Measurements from ENCODE around the gene ANKRD42. TPM values are rescaled to one million over a fixed set of nuclear protein-coding genes. Genes with fewer than 3 reads are reported as not detected.

The ANKRD42 gene
- total RNA-seq, 1 donor from 2014 or later = 9.8 TPM

- Mint-ChIP-seq H3K4me1 (ENCODE audit: unreplicated experiment) (peaks cover 4% of the 10 kb centered on the region), H3K27me3 (ENCODE audit: unreplicated experiment) (no peaks in the 10 kb centered on the region), H3K27ac (ENCODE audit: unreplicated experiment) (no peak overlapping the region), H3K4me3 (ENCODE audit: unreplicated experiment) (no peak overlapping the region), H3K9me3 (ENCODE audit: unreplicated experiment) (no peaks in the 10 kb centered on the region), H3K36me3 (ENCODE audit: unreplicated experiment) (peaks cover 2% of the 10 kb centered on the region)
- no peak for TF ChIP-seq CTCF (IDR thresholded peaks at IDR 0.05)
- DNase-seq (ENCODE audit: extremely low spot score, unreplicated experiment) = no peak
Observed at GRCh38 chr11:83153764-83154163, 39.7 kb upstream of the ANKRD42 start.

- Mint-ChIP-seq H3K4me3 (ENCODE audit: unreplicated experiment) (peak overlapping the region; percentile 99), H3K36me3 (ENCODE audit: unreplicated experiment) (peaks cover 16% of the 10 kb centered on the region), H3K4me1 (ENCODE audit: unreplicated experiment) (peaks cover 27% of the 10 kb centered on the region), H3K27ac (ENCODE audit: unreplicated experiment) (peak overlapping the region; percentile 90), H3K27me3 (ENCODE audit: unreplicated experiment) (no peaks in the 10 kb centered on the region), H3K9me3 (ENCODE audit: unreplicated experiment) (no peaks in the 10 kb centered on the region)
- TF ChIP-seq CTCF (IDR thresholded peaks at IDR 0.05) = no peak
- peak; percentile 99 for DNase-seq (ENCODE audit: extremely low spot score, unreplicated experiment)
Observed at GRCh38 chr11:83156144-83156995, 37.1 kb upstream of the ANKRD42 start.

GRCh38 chr11:83156996-83157593 lies 36.4 kb upstream of the ANKRD42 start, which contains the start of gene PCF11:
PCF11 (plus strand) TSS chr11:83157131; CDS start chr11:83157440, 309 bp downstream.
- peak within 1 kb of the TSS; percentile 100 for H3K27ac Mint-ChIP-seq (ENCODE audit: unreplicated experiment)
- TF ChIP-seq CTCF (IDR thresholded peaks at IDR 0.05) = no peak
- no peak for DNase-seq (ENCODE audit: extremely low spot score, unreplicated experiment)
- no peaks in the 10 kb centered on the region for H3K9me3 Mint-ChIP-seq (ENCODE audit: unreplicated experiment)
- H3K36me3 Mint-ChIP-seq (ENCODE audit: unreplicated experiment) = peaks cover 20% of the 10 kb centered on the region
- H3K4me3 Mint-ChIP-seq (ENCODE audit: unreplicated experiment) = peak within 1 kb of the TSS; percentile 99
- peaks cover 34% of the 10 kb centered on the region for H3K4me1 Mint-ChIP-seq (ENCODE audit: unreplicated experiment)
- H3K27me3 Mint-ChIP-seq (ENCODE audit: unreplicated experiment) = no peaks in the 10 kb centered on the region

- H3K4me3 Mint-ChIP-seq (ENCODE audit: unreplicated experiment) = peak overlapping the region; percentile 99
- no peak for TF ChIP-seq CTCF (IDR thresholded peaks at IDR 0.05)
- DNase-seq (ENCODE audit: extremely low spot score, unreplicated experiment) = no peak
- H3K9me3 Mint-ChIP-seq (ENCODE audit: unreplicated experiment) = no peaks in the 10 kb centered on the region
- no peaks in the 10 kb centered on the region for H3K27me3 Mint-ChIP-seq (ENCODE audit: unreplicated experiment)
- H3K27ac Mint-ChIP-seq (ENCODE audit: unreplicated experiment) = peak overlapping the region; percentile 100
- peaks cover 40% of the 10 kb centered on the region for H3K4me1 Mint-ChIP-seq (ENCODE audit: unreplicated experiment)
- peaks cover 22% of the 10 kb centered on the region for H3K36me3 Mint-ChIP-seq (ENCODE audit: unreplicated experiment)
Observed at GRCh38 chr11:83157594-83158356, 35.7 kb upstream of the ANKRD42 start.

Data from osteocyte (in vitro differentiated cells).